ENCODE results near the gene RETNLB.

- TF ChIP-seq CTCF (IDR thresholded peaks at IDR 0.05) (no peak), POLR2A (IDR thresholded peaks at IDR 0.05) (no peak)
Measured at GRCh38 chr3:108742929-108743328, 14.3 kb downstream of the RETNLB start.

Data from lower leg skin (tissue), 3 donors.